Neuronal stem cell (in vitro differentiated cells): ENCODE data around the gene DNAJC27.

ENCODE experiments used
- DNase-seq: peaks from one replicate; pipeline ENCODE4 v3.0.0-alpha.2; 2013; ENCODE audit warnings: low spot score
- H2AFZ ChIP-seq: one replicate; pipeline ENCODE4 v1.6.1; 2013; ENCODE audit warnings: mild to moderate bottlenecking, low read length, inconsistent platforms
- H2AK5ac ChIP-seq: 2 replicates; pipeline ENCODE4 v1.6.1; 2013; ENCODE audit warnings: low read depth, mild to moderate bottlenecking, inconsistent platforms, low read length, moderate library complexity, mixed read lengths
- H2BK120ac ChIP-seq: 2 replicates; pipeline ENCODE4 v1.6.1; 2013; ENCODE audit warnings: low read depth, mild to moderate bottlenecking, inconsistent platforms, low read length, moderate library complexity, mixed read lengths
- H2BK12ac ChIP-seq: one replicate; pipeline ENCODE4 v1.6.1; 2013; ENCODE audit warnings: low read length, inconsistent platforms
- H2BK15ac ChIP-seq: 2 replicates; pipeline ENCODE4 v1.6.1; 2013; ENCODE audit warnings: mild to moderate bottlenecking, low read length, inconsistent platforms, mixed read lengths
- H2BK5ac ChIP-seq: one replicate; pipeline ENCODE4 v1.6.1; 2013; ENCODE audit warnings: inconsistent platforms, mild to moderate bottlenecking, low read length, moderate library complexity
- H3K14ac ChIP-seq: one replicate; pipeline ENCODE4 v1.6.1; 2013; ENCODE audit warnings: low read length, inconsistent platforms
- H3K18ac ChIP-seq: 2 replicates; pipeline ENCODE4 v1.6.1; 2013; ENCODE audit warnings: low read length, inconsistent platforms
- H3K23ac ChIP-seq: 2 replicates; pipeline ENCODE4 v1.6.1; 2013; ENCODE audit warnings: low read depth, mild to moderate bottlenecking, mixed read lengths, low read length, inconsistent platforms; ENCODE audit not compliant: poor library complexity
- H3K27ac ChIP-seq: replicated peaks from 3 replicates; pipeline ENCODE4 v1.5.1; 2013; ENCODE audit warnings: low read length, inconsistent platforms
- H3K27me3 ChIP-seq, 3 experiments: 2 replicates each; pipeline ENCODE4 v1.6.1; 2013; ENCODE audit warnings: low read length in 3 of 3, mild to moderate bottlenecking in 2 of 3, inconsistent platforms in 1 of 3, low read depth in 1 of 3, mixed read lengths in 1 of 3, moderate library complexity in 1 of 3; ENCODE audit not compliant: control insufficient read depth in 3 of 3, insufficient read depth in 3 of 3
- H3K36me3 ChIP-seq, 2 donors: replicated peaks in 1 of 2; 2 replicates each; pipeline ENCODE4 v1.6.1; 2013; ENCODE audit warnings: low read length in 2 of 2; ENCODE audit not compliant: control insufficient read depth in 2 of 2, insufficient read depth in 2 of 2
- H3K4ac ChIP-seq: 2 replicates; pipeline ENCODE4 v1.6.1; 2013; ENCODE audit warnings: inconsistent platforms, mild to moderate bottlenecking, low read length, moderate library complexity
- H3K4me1 ChIP-seq, 2 donors: 1 replicate in 1 of 2; 2 replicates in 1 of 2; pipeline ENCODE4 v1.6.1; 2013; ENCODE audit warnings: low read length in 2 of 2, low read depth in 1 of 2; ENCODE audit not compliant: control insufficient read depth in 2 of 2, insufficient read depth in 1 of 2
- H3K4me2 ChIP-seq: one replicate; pipeline ENCODE4 v1.6.1; 2013; ENCODE audit warnings: mild to moderate bottlenecking, low read length, inconsistent platforms; ENCODE audit not compliant: insufficient read depth, poor library complexity, severe bottlenecking
- H3K4me3 ChIP-seq, 2 donors: 2 replicates each; pipeline ENCODE4 v1.5.1; 2013; ENCODE audit warnings: low read length in 2 of 2, mild to moderate bottlenecking in 2 of 2, inconsistent platforms in 1 of 2, moderate library complexity in 1 of 2
- H3K79me1 ChIP-seq: one replicate; pipeline ENCODE4 v1.6.1; 2013; ENCODE audit warnings: low read depth, mild to moderate bottlenecking, inconsistent platforms, low read length, moderate library complexity
- H3K9ac ChIP-seq: one replicate; pipeline ENCODE4 v1.6.1; 2013; ENCODE audit warnings: mild to moderate bottlenecking, low read depth, low read length, inconsistent platforms; ENCODE audit not compliant: poor library complexity
- H3K9me3 ChIP-seq, 2 donors: replicated peaks in 1 of 2; 2 replicates each; pipeline versions ENCODE3 to v1.6.1; 2013; ENCODE audit warnings: low read length in 2 of 2, mild to moderate bottlenecking in 2 of 2, inconsistent platforms in 1 of 2, low read depth in 1 of 2, mixed read lengths in 1 of 2, moderate library complexity in 1 of 2; ENCODE audit not compliant: control insufficient read depth in 2 of 2, insufficient read depth in 1 of 2
- H4K8ac ChIP-seq: one replicate; pipeline ENCODE4 v1.6.1; 2013; ENCODE audit warnings: low read depth, mild to moderate bottlenecking, inconsistent platforms, low read length, moderate library complexity
- H4K91ac ChIP-seq: one replicate; pipeline ENCODE4 v1.6.1; 2013; ENCODE audit warnings: low read length, low read depth, mild to moderate bottlenecking, inconsistent platforms; ENCODE audit not compliant: poor library complexity
- WGBS, 2 donors: extraction: QIAGEN DNeasy Blood & Tissue Kit; methylation state at CpG; one replicate each; pipeline ENCODE4 v1.1.7; 2013; ENCODE audit warnings: missing lambda C conversion rate in 2 of 2, mixed read lengths in 1 of 2; ENCODE audit not compliant: insufficient read length in 2 of 2, insufficient replicate concordance in 1 of 2; ENCODE audit errors: extremely low coverage in 2 of 2; 5-methylcytosine and 5-hydroxymethylcytosine counted together

The DNAJC27 gene

GRCh38 chr2:24922556-24922955 lies 49.2 kb downstream of the DNAJC27 start:
- no peak overlapping the region for H3K9ac ChIP-seq
- no peak overlapping the region for H3K18ac ChIP-seq
- no peak overlapping the region for H3K4me2 ChIP-seq
- no peak overlapping the region for H3K14ac ChIP-seq
- no peak overlapping the region for H4K91ac ChIP-seq
- H2BK120ac ChIP-seq: peak overlapping the region; percentile 61
- no peak overlapping the region for H2AFZ ChIP-seq
- no peak overlapping the region for H3K4ac ChIP-seq
- H3K27ac ChIP-seq: no peak overlapping the region
- H2BK5ac ChIP-seq: no peak overlapping the region
- H3K79me1 ChIP-seq: peaks cover 4% of the 10 kb centered on the region
- peaks cover 0 to 4% (median 0%) of the 10 kb centered on the region in 3 experiments for H3K27me3 ChIP-seq
- H3K9me3 ChIP-seq: peaks cover 0 to 3% of the 10 kb centered on the region in 2 donors
- no peak overlapping the region for H3K4me3 ChIP-seq
- H2BK12ac ChIP-seq: no peak overlapping the region
- WGBS, 2 donors: no CpG with 5 or more reads among the region's 1 CpG
- H3K23ac ChIP-seq: no peak overlapping the region
- H4K8ac ChIP-seq: no peak overlapping the region
- H3K36me3 ChIP-seq: peaks cover 10 to 13% of the 10 kb centered on the region in 2 donors
- no peak for DNase-seq
- H3K4me1 ChIP-seq: peaks cover 6 to 22% of the 10 kb centered on the region in 2 donors
- no peak overlapping the region for H2BK15ac ChIP-seq
- no peak overlapping the region for H2AK5ac ChIP-seq

GRCh38 chr2:24920809-24921441 lies 50.8 kb downstream of the DNAJC27 start:
- H3K4me2 ChIP-seq: peak overlapping the region; percentile 68
- no peak overlapping the region for H3K23ac ChIP-seq
- no peak overlapping the region for H3K27ac ChIP-seq
- no peak overlapping the region for H2BK15ac ChIP-seq
- H3K27me3 ChIP-seq: peaks cover 0 to under 1% (median 0%) of the 10 kb centered on the region in 3 experiments
- peaks cover 0 to under 1% of the 10 kb centered on the region in 2 donors for H3K9me3 ChIP-seq
- no peak overlapping the region for H2BK12ac ChIP-seq
- peaks cover 13 to 26% of the 10 kb centered on the region in 2 donors for H3K36me3 ChIP-seq
- no peak overlapping the region for H4K8ac ChIP-seq
- no peak overlapping the region for H4K91ac ChIP-seq
- no peak overlapping the region for H3K9ac ChIP-seq
- H2AK5ac ChIP-seq: no peak overlapping the region
- H2BK120ac ChIP-seq: no peak overlapping the region
- peaks cover 2 to 11% of the 10 kb centered on the region in 2 donors for H3K4me1 ChIP-seq
- no peak overlapping the region for H3K14ac ChIP-seq
- WGBS, 2 donors: no CpG with 5 or more reads among the region's 13 CpGs
- H3K79me1 ChIP-seq: peaks cover 9% of the 10 kb centered on the region
- H2BK5ac ChIP-seq: no peak overlapping the region
- peak overlapping the region; percentile 52 for H3K18ac ChIP-seq
- peak overlapping the region; percentile 94 for H2AFZ ChIP-seq
- H3K4ac ChIP-seq: no peak overlapping the region
- H3K4me3 ChIP-seq: peak overlapping the region; percentile 60 to 83
- no peak for DNase-seq

GRCh38 chr2:24920098-24920808 lies 51.5 kb downstream of the DNAJC27 start, which contains the start of gene ADCY3:
Gene ADCY3 (minus strand): TSS chr2:24920237. CDS start chr2:24918987, 1,250 bp downstream.
- H2BK120ac ChIP-seq: no peak within 1 kb of the TSS
- no peak within 1 kb of the TSS for H4K8ac ChIP-seq
- H3K14ac ChIP-seq: peak within 1 kb of the TSS; percentile 1
- H2AFZ ChIP-seq: peak within 1 kb of the TSS; percentile 94
- peak within 1 kb of the TSS; percentile 76 for H2BK5ac ChIP-seq
- H3K4ac ChIP-seq: no peak within 1 kb of the TSS
- peak; percentile 43 for DNase-seq
- H3K79me1 ChIP-seq: peaks cover 9% of the 10 kb centered on the region
- H3K9me3 ChIP-seq: no peaks in the 10 kb centered on the region
- H3K9ac ChIP-seq: peak within 1 kb of the TSS; percentile 88
- H3K4me3 ChIP-seq: peak within 1 kb of the TSS; percentile 60 to 88
- H2BK12ac ChIP-seq: no peak within 1 kb of the TSS
- peaks cover 11 to 30% of the 10 kb centered on the region in 2 donors for H3K36me3 ChIP-seq
- H2AK5ac ChIP-seq: peak within 1 kb of the TSS; percentile 59
- peak within 1 kb of the TSS; percentile 86 for H2BK15ac ChIP-seq
- peak within 1 kb of the TSS; percentile 91 for H3K18ac ChIP-seq
- H3K27ac ChIP-seq: no peak within 1 kb of the TSS
- peaks cover 2 to 11% of the 10 kb centered on the region in 2 donors for H3K4me1 ChIP-seq
- no peaks in the 10 kb centered on the region for H3K27me3 ChIP-seq
- H3K4me2 ChIP-seq: peak within 1 kb of the TSS; percentile 72
- no CpG with 5 or more reads among the region's 103 CpGs for WGBS, 2 donors
- H4K91ac ChIP-seq: no peak within 1 kb of the TSS
- peak within 1 kb of the TSS; percentile 38 for H3K23ac ChIP-seq

- H3K18ac ChIP-seq: peak overlapping the region; percentile 91
- no peak overlapping the region for H3K14ac ChIP-seq
- H3K36me3 ChIP-seq: peaks cover 17 to 37% of the 10 kb centered on the region in 2 donors
- no peak overlapping the region for H4K91ac ChIP-seq
- H3K23ac ChIP-seq: peak overlapping the region; percentile 38
- no CpG with 5 or more reads among the region's 76 CpGs for WGBS, 2 donors
- no peak overlapping the region for H2BK5ac ChIP-seq
- H2BK120ac ChIP-seq: no peak overlapping the region
- H2BK15ac ChIP-seq: no peak overlapping the region
- H3K4me2 ChIP-seq: peak overlapping the region; percentile 72
- H3K4me3 ChIP-seq: peak overlapping the region; percentile 60 to 88
- H3K9me3 ChIP-seq: no peaks in the 10 kb centered on the region
- H3K9ac ChIP-seq: peak overlapping the region; percentile 88
- H2BK12ac ChIP-seq: no peak overlapping the region
- H3K27ac ChIP-seq: no peak overlapping the region
- H2AFZ ChIP-seq: peak overlapping the region; percentile 94
- H3K79me1 ChIP-seq: peaks cover 12% of the 10 kb centered on the region
- H3K4me1 ChIP-seq: peaks cover 2 to 11% of the 10 kb centered on the region in 2 donors
- H3K4ac ChIP-seq: no peak overlapping the region
- no peak overlapping the region for H2AK5ac ChIP-seq
- DNase-seq: peak; percentile 21
- no peak overlapping the region for H4K8ac ChIP-seq
- no peaks in the 10 kb centered on the region for H3K27me3 ChIP-seq
Observed at GRCh38 chr2:24919506-24920097, 52.2 kb downstream of the DNAJC27 start.
